Heart left ventricle (tissue), 13 donors: ENCODE results near the gene EFCAB5.

Experiments used
- CTCF ChIP-seq, 12 donors: fragments of 200-600 bp; sonication (generic) in 4 of 12; IDR thresholded peaks; one replicate each; pipeline versions ENCODE4 v1.5.0 to v1.8.0; 2018 to 2022; ENCODE audit warnings: antibody characterized with exemption in 12 of 12, mild to moderate bottlenecking in 5 of 12
- POLR2A ChIP-seq, 2 donors: fragments of 450-650 bp; IDR thresholded peaks; one replicate each; pipeline ENCODE4 v1.6.1; 2017; ENCODE audit warnings: antibody characterized with exemption in 2 of 2, mild to moderate bottlenecking in 2 of 2, moderate library complexity in 2 of 2
- donor health status: ischemic (EF 13 %, LVEDD 7.1; RV severe dilation, severe dysfunction).
- donor health status: DM: no; HTN: yes; CAD: no.
- donor health status: DM: no; HTN: no; CAD: no.
- donor health status: ischemic (EF 25% LVEDD 6.9; RV normal size, moderate dysfunction).
- donor health status: ischemic (EF 25% LVEDD 5.7; RV mildly dilated, moderate dysfunction).
- donor health status: ischemic (EF 35%, LVEDD 5.7; RV mildly dilated, moderate dysfunction).
- donor health status: nonischemic (EF 11% LVEDD 7.7; RV severe dilation, severe dysfunction).
- donor health status: DM: yes; HTN: yes; CAD: no.
- donor health status: PGD.
- donor health status: ischemic (EF 29% LVEDD 5.4; RV normal size, mild dysfunction).
- donor health status: nonischemic (EF 23%, LVEDD 6.1; RV moderate dilation, normal function).

DNA sequence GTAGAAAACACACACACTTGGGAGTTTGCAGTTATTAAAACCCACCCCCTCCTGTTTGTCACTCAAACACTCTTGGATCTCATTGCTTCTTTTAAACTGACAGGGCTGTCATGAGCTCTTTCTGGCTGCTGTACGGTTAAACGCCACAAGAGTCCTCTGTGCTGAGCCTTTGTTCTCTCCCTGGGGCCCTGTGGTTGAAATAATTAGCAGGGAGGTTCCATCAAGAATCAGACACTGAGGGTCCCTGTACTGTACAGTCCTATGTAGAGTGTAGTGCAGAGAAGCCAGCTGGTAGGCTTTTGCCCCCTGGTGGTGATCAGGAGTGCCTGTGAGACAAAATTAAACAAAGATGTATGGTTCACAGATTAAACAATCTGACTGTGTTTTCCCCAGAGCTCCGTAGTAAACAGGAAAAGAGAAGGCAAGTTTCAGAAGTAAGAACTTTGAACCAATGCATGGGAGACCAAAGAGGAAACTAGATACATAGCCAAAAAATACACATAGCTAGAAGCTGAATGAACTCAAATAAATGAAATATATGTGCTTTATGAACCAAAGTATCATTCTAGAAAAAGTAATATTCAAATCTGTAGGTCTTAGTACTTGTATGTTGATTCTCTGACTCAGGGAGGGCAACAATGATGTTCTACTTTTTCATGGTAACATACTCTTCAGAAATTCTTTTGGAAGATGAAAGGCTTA lies 10.1 kb upstream of the EFCAB5 start:
- no peak for TF ChIP-seq POLR2A (IDR thresholded peaks at IDR 0.05)
- TF ChIP-seq CTCF (IDR thresholded peaks at IDR 0.05), result peak; percentile 82 to 93 (median 86)
